T-cell (primary cell): ENCODE measurements around the gene LRRC59. TPM values are rescaled to one million over a fixed set of nuclear protein-coding genes. Genes with fewer than 3 reads are reported as not detected.

Source experiments
- ATAC-seq, 4 experiments: fragments of 200-7000 bp in 3 of 4; fragments of 150-1000 bp in 1 of 4; cut with Tn5 transposase; replicated peaks in 1 of 4; 1 replicate in 3 of 4; 2 replicates in 1 of 4; pipeline ENCODE4 v1.10.0; 2021; ENCODE audit warnings: moderate library complexity in 3 of 4, mild to moderate bottlenecking in 2 of 4, moderate number of reproducible peaks in 1 of 4
- CTCF ChIA-PET, 2 donors: fragments of 300-600 bp; sonication (Branson Sonifier 250); formaldehyde crosslinking; loops; one replicate each; lab custom pipeline; 2022; ENCODE audit warnings: antibody characterized with exemption in 2 of 2; lab: Charles Lee
- POLR2A ChIA-PET, 2 donors: fragments of 300-600 bp; sonication (Branson Sonifier 250); formaldehyde crosslinking; loops; one replicate each; lab custom pipeline; 2022; ENCODE audit warnings: antibody characterized with exemption in 2 of 2; lab: Charles Lee
- DNase-seq, 35 experiments: peaks; one replicate each; pipeline versions ENCODE4 v3.0.0 to v3.0.0-alpha.2; 2013 to 2023
- H3K27ac ChIP-seq: one replicate; pipeline ENCODE4 v1.5.1; 2013; ENCODE audit warnings: low read length
- H3K27me3 ChIP-seq, 2 experiments: replicated peaks in 1 of 2; 1 replicate in 1 of 2; 2 replicates in 1 of 2; pipeline versions ENCODE4 v1.6.1 to v1.7.0; 2013; ENCODE audit warnings: low read length in 1 of 2, mixed read lengths in 1 of 2; ENCODE audit not compliant: control insufficient read depth in 2 of 2, insufficient read depth in 2 of 2; ENCODE audit errors: extremely low read depth in 1 of 2
- H3K36me3 ChIP-seq, 2 donors: 1 replicate in 1 of 2; 2 replicates in 1 of 2; pipeline versions ENCODE4 v1.6.1 to v1.7.0; 2013; ENCODE audit warnings: low read length in 1 of 2; ENCODE audit not compliant: control insufficient read depth in 2 of 2, insufficient read depth in 1 of 2; ENCODE audit errors: extremely low read depth in 1 of 2
- H3K4me1 ChIP-seq, 2 experiments: 1 replicate in 1 of 2; 2 replicates in 1 of 2; pipeline versions ENCODE4 v1.6.1 to v1.7.0; 2013; ENCODE audit warnings: low read length in 2 of 2, mixed read lengths in 1 of 2; ENCODE audit not compliant: insufficient read depth in 2 of 2, control insufficient read depth in 1 of 2; ENCODE audit errors: extremely low read depth in 1 of 2
- H3K4me3 ChIP-seq, 2 donors: 1 replicate in 1 of 2; 2 replicates in 1 of 2; pipeline versions ENCODE4 v1.5.1 to v1.7.0; 2013; ENCODE audit warnings: mild to moderate bottlenecking in 2 of 2, low read length in 1 of 2, moderate library complexity in 1 of 2; ENCODE audit not compliant: control insufficient read depth in 1 of 2; ENCODE audit errors: extremely low read depth in 1 of 2
- H3K9me3 ChIP-seq: 2 replicates; pipeline ENCODE4 v1.7.0; 2013
- H3K27ac Mint-ChIP-seq, 2 donors: one replicate each; pipeline ENCODE4 v1.8.0; 2020 to 2021; ENCODE audit warnings: mild to moderate bottlenecking in 2 of 2, mixed read lengths in 2 of 2
- H3K27me3 Mint-ChIP-seq, 2 donors: one replicate each; pipeline ENCODE4 v1.8.0; 2021 to 2022; ENCODE audit warnings: mixed read lengths in 2 of 2
- H3K36me3 Mint-ChIP-seq: one replicate; pipeline ENCODE4 v1.8.0; 2021; ENCODE audit warnings: mixed read lengths
- H3K4me1 Mint-ChIP-seq, 3 donors: one replicate each; pipeline ENCODE4 v1.8.0; 2020 to 2022; ENCODE audit warnings: mixed read lengths in 3 of 3, mild to moderate bottlenecking in 1 of 3
- H3K4me3 Mint-ChIP-seq, 3 donors: one replicate each; pipeline ENCODE4 v1.8.0; 2020 to 2022; ENCODE audit warnings: mild to moderate bottlenecking in 3 of 3, mixed read lengths in 3 of 3, moderate library complexity in 3 of 3
- H3K9me3 Mint-ChIP-seq, 3 donors: one replicate each; pipeline ENCODE4 v1.8.0; 2020 to 2022; ENCODE audit warnings: mixed read lengths in 3 of 3
- WGBS: methylation state at CpG from one replicate; pipeline ENCODE4 v1.1.5; 2013; ENCODE audit warnings: missing lambda C conversion rate; ENCODE audit not compliant: insufficient coverage; 5-methylcytosine and 5-hydroxymethylcytosine counted together
- total RNA-seq, 35 experiments: library from RNA in 6 of 35; stranded (reverse) in 6 of 35; fragments of 120-200 nt in 1 of 35; gene quantifications; one replicate each; pipeline versions ENCODE4 v1.2.1 to v1.2.4 and lab custom pipeline; 2013 to 2026

Gene LRRC59
- total RNA-seq, 5 donors from 2014 or later (not counting 1 experiment from before 2014, with no cell fraction given), result 29.4 to 41.7 (median 33.1) TPM

DNA sequence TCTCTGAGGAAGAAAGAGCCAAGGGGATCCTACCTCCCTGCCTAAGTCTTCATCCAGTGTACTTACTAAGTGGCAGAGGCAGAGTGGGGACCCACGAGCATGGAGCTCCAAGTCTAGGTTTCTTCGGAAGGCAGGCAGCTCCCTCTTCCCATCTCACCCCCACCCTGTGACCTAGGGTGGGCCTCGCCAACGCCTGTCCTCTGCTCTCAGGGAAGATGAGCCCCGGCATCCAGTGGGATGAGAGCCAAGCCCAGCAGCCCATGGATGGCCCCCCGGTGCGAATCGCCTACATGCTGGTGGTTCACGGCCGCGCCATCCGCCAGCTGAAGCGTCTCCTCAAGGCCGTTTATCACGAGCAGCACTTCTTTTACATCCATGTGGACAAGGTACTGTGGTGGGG, 43.1 kb downstream of the LRRC59 start:
- peaks cover 24% of the 10 kb centered on the region for H3K36me3 Mint-ChIP-seq
- DNase-seq (no peak), ATAC-seq (no peak)
- Histone ChIP-seq H3K27me3 (no peaks in the 10 kb centered on the region), H3K9me3 (no peaks in the 10 kb centered on the region), H3K36me3 (peaks cover 31 to 57% of the 10 kb centered on the region in 2 donors), H3K4me3 (no peak overlapping the region), H3K27ac (no peak overlapping the region), H3K4me1 (no peaks in the 10 kb centered on the region)
- 97% methylated on average over 15 of the region's 15 CpGs for WGBS
- POLR2A ChIA-PET, result no interaction called here
- H3K27me3 Mint-ChIP-seq, result no peaks in the 10 kb centered on the region
- no peak overlapping the region for H3K27ac Mint-ChIP-seq
- H3K4me3 Mint-ChIP-seq, result no peak overlapping the region
- H3K9me3 Mint-ChIP-seq, result no peaks in the 10 kb centered on the region
- CTCF ChIA-PET, result no interaction called here
- peaks cover 1 to 13% (median 10%) of the 10 kb centered on the region in 3 donors for H3K4me1 Mint-ChIP-seq

DNA sequence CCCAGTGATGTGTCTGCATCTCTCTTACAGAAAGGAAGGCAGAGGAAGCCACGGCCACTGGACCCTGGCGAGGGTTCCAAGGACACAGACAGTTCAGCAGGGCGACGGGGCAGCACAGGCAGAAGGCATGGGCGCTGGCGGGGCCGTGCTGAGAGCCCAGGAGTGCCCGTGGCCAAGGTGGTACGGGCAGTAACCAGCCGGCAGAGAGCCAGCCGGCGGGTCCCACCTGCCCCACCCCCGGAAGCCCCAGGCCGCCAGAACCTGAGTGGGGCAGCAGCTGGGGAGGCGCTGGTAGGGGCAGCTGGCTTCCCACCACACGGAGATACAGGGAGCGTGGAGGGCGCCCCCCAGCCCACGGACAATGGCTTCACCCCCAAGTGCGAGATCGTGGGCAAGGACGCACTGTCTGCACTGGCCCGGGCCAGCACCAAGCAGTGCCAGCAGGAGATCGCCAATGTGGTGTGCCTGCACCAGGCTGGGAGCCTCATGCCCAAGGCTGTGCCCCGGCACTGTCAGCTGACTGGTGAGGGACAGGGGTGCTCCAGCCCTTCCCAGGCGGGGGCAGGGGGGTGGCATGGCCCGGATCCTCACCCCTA, 43.6 kb downstream of the LRRC59 start:
- H3K27me3 ChIP-seq, result no peaks in the 10 kb centered on the region
- H3K4me3 ChIP-seq, result no peak overlapping the region
- H3K9me3 ChIP-seq, result no peaks in the 10 kb centered on the region
- no peak overlapping the region for H3K27ac ChIP-seq
- peaks cover 31 to 52% of the 10 kb centered on the region in 2 donors for H3K36me3 ChIP-seq
- WGBS, result 95% methylated on average over 21 of the region's 27 CpGs
- POLR2A ChIA-PET, result no interaction called here
- Mint-ChIP-seq H3K36me3 (peaks cover 19% of the 10 kb centered on the region), H3K4me1 (peaks cover 5 to 17% (median 14%) of the 10 kb centered on the region in 3 donors), H3K4me3 (no peak overlapping the region), H3K27ac (no peak overlapping the region), H3K9me3 (no peaks in the 10 kb centered on the region), H3K27me3 (no peaks in the 10 kb centered on the region)
- CTCF ChIA-PET, result no interaction called here
- peaks cover 0 to 5% of the 10 kb centered on the region in 2 experiments for H3K4me1 ChIP-seq
- no peak for ATAC-seq
- no peak for DNase-seq

GRCh38 chr17:50352693-50353599, 44.4 kb downstream of the LRRC59 start:
- ChIA-PET CTCF (no interaction called here), POLR2A (no interaction called here)
- H3K9me3 Mint-ChIP-seq, result no peaks in the 10 kb centered on the region
- H3K4me3 Mint-ChIP-seq, result no peak overlapping the region
- no peaks in the 10 kb centered on the region for H3K9me3 ChIP-seq
- peaks cover 0 to 6% of the 10 kb centered on the region in 2 experiments for H3K4me1 ChIP-seq
- H3K36me3 ChIP-seq, result peaks cover 29 to 45% of the 10 kb centered on the region in 2 donors
- no peaks in the 10 kb centered on the region for H3K27me3 Mint-ChIP-seq
- peaks cover 19% of the 10 kb centered on the region for H3K36me3 Mint-ChIP-seq
- peak overlapping the region in 1 of 2 donors; percentile 52 for H3K27ac Mint-ChIP-seq
- H3K27me3 ChIP-seq, result no peaks in the 10 kb centered on the region
- ATAC-seq, result no peak
- WGBS, result 92% methylated on average over 18 of the region's 21 CpGs
- peaks cover 11 to 24% (median 20%) of the 10 kb centered on the region in 3 donors for H3K4me1 Mint-ChIP-seq
- no peak overlapping the region for H3K4me3 ChIP-seq
- DNase-seq, result no peak
- H3K27ac ChIP-seq, result no peak overlapping the region

- ChIA-PET POLR2A (no interaction called here), CTCF (no interaction called here)
- ATAC-seq, result no peak
- Histone ChIP-seq H3K4me1 (peaks cover 2 to 13% of the 10 kb centered on the region in 2 experiments), H3K36me3 (peaks cover 26 to 41% of the 10 kb centered on the region in 2 donors), H3K4me3 (no peak overlapping the region), H3K9me3 (no peaks in the 10 kb centered on the region), H3K27ac (no peak overlapping the region), H3K27me3 (no peaks in the 10 kb centered on the region)
- Mint-ChIP-seq H3K4me1 (peaks cover 18 to 30% (median 28%) of the 10 kb centered on the region in 3 donors), H3K27me3 (no peaks in the 10 kb centered on the region), H3K27ac (peak overlapping the region; percentile 6 to 52), H3K9me3 (no peaks in the 10 kb centered on the region), H3K4me3 (no peak overlapping the region), H3K36me3 (peaks cover 19% of the 10 kb centered on the region)
- WGBS, result 97% methylated on average over 4 of the region's 6 CpGs
- no peak for DNase-seq
Measured at GRCh38 chr17:50352072-50352692, 45.1 kb downstream of the LRRC59 start.

DNA sequence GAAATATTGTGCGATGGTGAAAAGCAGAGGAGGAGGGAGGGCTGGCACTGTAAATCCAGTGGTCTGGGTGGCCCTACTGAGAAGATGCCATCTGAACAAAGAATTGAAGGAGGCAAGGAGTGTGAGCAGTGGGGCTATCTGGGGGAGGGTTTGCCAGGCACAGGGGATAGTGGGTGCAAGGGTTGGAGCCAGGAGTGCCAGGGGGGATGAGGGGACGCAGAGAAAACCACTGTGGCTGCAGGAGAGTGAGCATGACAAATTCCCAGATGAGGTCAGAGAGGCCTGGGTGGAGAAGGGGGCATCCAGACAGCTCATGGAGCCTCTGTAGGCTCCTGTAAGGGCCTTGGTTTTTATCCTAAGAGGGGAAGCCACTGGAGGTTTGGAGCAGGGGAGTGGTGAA, 46.6 kb downstream of the LRRC59 start:
- WGBS, result 90% methylated on average over 2 of the region's 2 CpGs
- CTCF ChIA-PET, result no interaction called here

GRCh38 chr17:50349243-50349600, 48.1 kb downstream of the LRRC59 start:
- Histone ChIP-seq H3K4me1 (peaks cover 8 to 31% of the 10 kb centered on the region in 2 experiments), H3K9me3 (no peaks in the 10 kb centered on the region), H3K4me3 (no peak overlapping the region), H3K36me3 (peaks cover 6 to 11% of the 10 kb centered on the region in 2 donors), H3K27me3 (no peaks in the 10 kb centered on the region), H3K27ac (no peak overlapping the region)
- CTCF ChIA-PET, result no interaction called here
- H3K36me3 Mint-ChIP-seq, result peaks cover 10% of the 10 kb centered on the region
- no CpG with 5 or more reads among the region's 5 CpGs for WGBS
- H3K27me3 Mint-ChIP-seq, result no peaks in the 10 kb centered on the region
- H3K27ac Mint-ChIP-seq, result peak overlapping the region; percentile 64 to 69
- POLR2A ChIA-PET, result interaction anchor here in 1 of 2 donors (0.6 kb wide), 2 partner anchors 13 to 330 kb away, joined by 3 read pairs; no protein-coding TSS in a partner anchor
- ATAC-seq (no peak), DNase-seq (peak in 1 of 35 experiments; percentile 1)
- no peaks in the 10 kb centered on the region for H3K9me3 Mint-ChIP-seq
- H3K4me3 Mint-ChIP-seq, result no peak overlapping the region
- H3K4me1 Mint-ChIP-seq, result peaks cover 31 to 43% (median 41%) of the 10 kb centered on the region in 3 donors

More for the DNA sequence above, 46.6 kb downstream of the LRRC59 start:
- ATAC-seq (no peak), DNase-seq (no peak)
- Histone ChIP-seq H3K4me1 (peaks cover 6 to 21% of the 10 kb centered on the region in 2 experiments), H3K36me3 (peaks cover 17 to 26% of the 10 kb centered on the region in 2 donors), H3K27ac (no peak overlapping the region), H3K4me3 (no peak overlapping the region), H3K9me3 (no peaks in the 10 kb centered on the region), H3K27me3 (no peaks in the 10 kb centered on the region)
- H3K4me1 Mint-ChIP-seq, result peaks cover 25 to 36% (median 35%) of the 10 kb centered on the region in 3 donors
- peaks cover 15% of the 10 kb centered on the region for H3K36me3 Mint-ChIP-seq
- POLR2A ChIA-PET, result no interaction called here
- H3K4me3 Mint-ChIP-seq, result no peak overlapping the region
- H3K9me3 Mint-ChIP-seq, result no peaks in the 10 kb centered on the region
- peak overlapping the region; percentile 34 to 44 for H3K27ac Mint-ChIP-seq
- no peaks in the 10 kb centered on the region for H3K27me3 Mint-ChIP-seq
